NCI-H2107 treated with DMSO at 0.1 percent for 48 hours (cell line): Measurements from ENCODE around the gene RTN4RL1.
"Not testable (repeated sequence)": the region's sequence is repeated elsewhere in the genome, so short reads cannot be mapped to it uniquely, and the experiment has no call there.

Experiments
- DNase-seq: peaks from one replicate; lab custom pipeline; 2025; ENCODE audit not compliant: unreplicated experiment; lab: John Stamatoyannopoulos, UW

RTN4RL1 gene

DNA sequence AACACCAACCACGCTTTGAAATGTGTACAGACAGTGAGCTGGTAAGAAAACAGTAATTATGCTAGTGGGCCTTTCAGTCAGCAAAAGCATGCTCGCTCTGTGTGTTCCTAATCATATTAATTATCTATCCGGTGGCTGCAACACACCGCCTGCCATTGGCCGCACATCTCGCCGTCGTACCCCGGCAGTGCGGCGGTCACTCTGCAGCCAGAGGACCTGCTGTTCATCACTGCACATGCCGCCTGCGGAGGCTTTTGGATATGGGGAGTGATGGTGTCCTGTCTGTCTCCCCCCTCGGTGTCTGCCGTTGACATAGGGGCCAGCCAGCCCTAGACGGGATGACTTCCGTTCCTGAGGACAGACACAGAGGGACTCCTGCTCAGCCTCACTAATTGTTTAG is 126.8 kb downstream of the RTN4RL1 start:
- no peak for DNase-seq

DNA sequence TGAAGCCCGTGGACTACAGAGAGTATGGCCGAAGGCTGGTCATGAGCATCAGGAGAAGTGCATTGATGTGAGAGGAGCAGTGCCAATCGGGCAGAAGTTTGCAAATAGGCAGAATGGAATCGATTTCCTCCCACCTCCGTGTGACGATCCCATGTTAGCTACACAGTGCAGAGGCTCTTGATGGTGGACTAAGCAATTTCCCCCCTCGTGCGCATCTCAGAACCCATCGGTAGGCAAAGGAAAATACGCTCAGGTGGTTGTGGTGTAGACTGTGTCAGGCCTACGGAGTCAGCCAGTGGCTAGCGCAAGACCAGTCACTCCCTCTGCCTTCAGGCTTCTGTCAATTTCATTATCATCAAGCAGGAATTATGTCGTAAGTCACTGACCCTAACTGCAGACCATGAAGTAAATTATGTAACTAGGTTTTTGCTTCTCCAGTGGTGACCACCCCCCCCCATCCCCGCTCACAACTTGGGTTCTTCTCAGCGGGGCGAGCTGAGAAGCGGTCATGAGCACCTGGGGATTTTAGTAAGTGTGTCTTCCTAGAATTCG is 128.0 kb downstream of the RTN4RL1 start:
- no peak for DNase-seq

DNA sequence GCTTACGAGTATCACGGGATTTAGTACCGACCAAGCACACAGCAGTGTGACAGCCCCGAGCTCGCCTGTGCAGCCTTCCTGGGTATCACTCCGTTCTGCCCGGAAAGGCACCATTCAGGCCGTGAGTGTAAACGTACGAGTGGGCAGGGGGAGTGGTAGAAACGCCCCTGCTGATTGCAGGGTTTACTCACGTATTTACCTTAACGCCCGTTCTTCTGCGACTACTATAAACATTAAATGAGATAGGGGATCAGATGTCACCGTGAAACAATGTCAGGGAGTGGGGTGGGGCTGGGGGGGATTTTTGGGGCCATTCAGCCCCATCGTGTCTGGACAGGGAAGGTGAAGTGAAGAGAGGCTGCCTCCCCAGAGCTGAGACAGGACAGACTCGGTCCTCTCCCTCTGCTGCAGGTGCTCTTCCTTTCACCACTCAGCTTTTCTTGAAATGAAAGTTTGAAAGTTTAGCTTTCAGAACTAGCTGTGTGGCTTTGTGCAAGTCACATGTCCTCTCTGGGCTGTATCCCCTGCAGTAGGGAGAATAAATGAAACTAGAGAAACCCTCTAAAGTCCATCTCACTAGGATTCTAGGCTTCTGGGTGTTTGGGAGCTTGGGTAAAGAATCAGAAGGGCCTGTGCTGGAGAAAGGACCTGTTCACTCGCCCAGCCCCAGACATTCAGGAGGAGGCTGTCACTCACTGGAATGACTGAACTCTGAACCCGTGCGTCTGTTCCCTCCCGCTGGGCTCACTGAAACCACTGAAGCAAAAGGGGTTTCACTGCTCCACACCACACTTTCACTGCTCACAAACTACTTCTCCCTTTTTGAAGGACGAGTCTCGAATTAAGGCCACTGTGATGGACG is 128.7 kb downstream of the RTN4RL1 start:
- DNase-seq = no peak

DNA sequence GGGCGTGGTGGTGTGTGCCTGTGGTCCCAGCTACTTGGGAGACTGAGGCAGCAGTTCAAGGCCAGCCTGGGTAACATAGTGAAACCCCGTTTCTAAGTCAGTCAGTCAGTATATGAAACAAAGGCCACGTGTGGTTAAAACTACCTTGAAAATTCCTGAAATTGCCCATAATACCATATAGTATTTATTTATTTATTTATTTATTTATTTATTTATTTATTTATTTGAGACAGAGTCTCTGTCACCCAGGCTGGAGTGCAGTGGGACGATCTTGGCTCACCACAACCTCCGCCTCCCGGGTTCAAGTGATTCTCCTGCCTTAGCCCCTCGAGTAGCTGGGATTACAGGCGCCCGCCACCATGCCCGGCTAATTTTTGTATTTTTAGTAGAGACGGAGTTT is 129.7 kb downstream of the RTN4RL1 start:
- not testable (repeated sequence) for DNase-seq

DNA sequence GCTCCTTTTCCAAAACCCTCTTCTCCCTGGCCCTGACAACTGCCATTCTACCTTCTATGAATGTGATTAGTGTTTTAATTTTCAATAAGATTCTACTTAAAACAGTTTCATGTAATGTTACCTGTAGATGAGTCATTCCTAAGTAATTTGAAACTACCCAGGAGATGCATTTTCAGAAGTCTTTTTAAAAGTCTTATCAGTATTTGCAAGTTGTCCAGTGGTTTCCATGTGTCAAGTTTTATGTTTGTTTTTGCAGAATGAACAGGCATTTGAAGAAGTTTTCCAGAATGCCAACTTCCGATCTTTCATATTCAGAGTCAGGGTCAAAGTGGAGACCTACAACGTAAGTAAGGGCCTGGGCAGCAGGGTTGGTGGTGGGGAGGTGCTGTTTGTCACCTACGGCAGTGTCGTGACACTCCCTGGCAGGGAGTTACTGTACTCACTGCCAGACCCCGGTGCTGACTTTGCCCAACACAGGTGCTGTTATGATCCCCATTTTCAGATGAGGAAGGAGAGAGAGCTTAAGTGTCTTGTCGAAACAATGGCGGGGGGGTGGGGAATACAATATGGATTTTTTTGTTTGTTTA is 130.3 kb downstream of the RTN4RL1 start:
- no peak for DNase-seq

DNA sequence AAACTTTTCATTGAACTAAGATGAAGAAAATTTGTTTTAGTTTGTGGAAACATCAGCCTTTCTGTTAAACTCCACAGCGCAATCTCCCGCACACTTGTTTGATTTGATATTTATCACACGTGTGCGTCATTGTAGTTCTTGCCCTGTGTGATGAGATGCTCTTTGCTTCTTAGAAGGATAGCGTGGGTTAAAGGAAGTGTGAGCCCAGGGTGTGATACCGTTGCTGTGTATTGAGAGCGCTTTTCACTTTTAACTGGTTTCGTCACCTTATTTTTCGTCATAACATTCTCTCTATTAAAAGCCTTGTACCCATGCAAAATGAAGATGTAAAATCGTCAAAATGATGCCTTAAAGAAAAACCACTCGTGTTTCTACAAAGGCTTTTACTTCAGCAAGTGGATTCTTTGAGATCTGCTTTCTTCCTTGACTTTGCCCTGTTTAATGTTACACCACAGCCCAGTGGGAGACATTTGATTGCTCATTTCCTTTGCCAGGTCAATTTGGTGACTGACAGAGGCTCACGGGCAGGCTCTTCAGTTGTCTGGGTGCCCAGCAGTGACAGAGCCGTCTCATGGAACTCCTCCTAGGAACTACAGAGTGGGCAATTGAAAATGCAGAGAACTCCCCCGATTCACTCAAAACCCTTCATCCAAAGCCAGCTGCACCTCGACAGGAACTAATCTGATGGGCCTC is 134.2 kb downstream of the RTN4RL1 start:
- DNase-seq = no peak

DNA sequence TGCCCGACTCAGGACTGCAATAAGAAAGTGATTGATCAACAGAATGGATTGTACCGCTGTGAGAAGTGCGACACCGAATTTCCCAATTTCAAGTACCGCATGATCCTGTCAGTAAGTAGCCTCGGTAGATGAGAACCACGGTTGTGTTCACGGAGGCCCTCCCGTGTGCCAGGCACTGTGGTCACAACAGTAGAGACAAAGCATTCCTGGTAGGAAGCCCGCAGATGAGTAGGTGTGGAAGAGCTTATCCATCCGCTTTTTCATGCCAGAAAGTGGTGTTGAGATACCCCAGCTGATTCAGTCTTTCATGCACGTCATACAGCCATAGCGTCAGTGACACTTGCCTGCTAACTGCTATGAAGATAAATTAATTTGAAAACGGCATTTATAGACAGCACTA is 136.4 kb downstream of the RTN4RL1 start:
- no peak for DNase-seq
